Aorta (tissue), 5 donors: ENCODE measurements around the gene JAK1. TPM values are rescaled to one million over a fixed set of nuclear protein-coding genes. Genes with fewer than 3 reads are reported as not detected.

Source experiments
- ATAC-seq: fragments of 200-7000 bp; cut with Tn5 transposase; one replicate; pipeline ENCODE4 v1.9.1; 2022; ENCODE audit warnings: moderate library complexity; ENCODE audit not compliant: low FRiP score
- DNase-seq, 2 donors: peaks; one replicate each; pipeline ENCODE4 v3.0.0-alpha.2; 2020
- H3K27ac ChIP-seq, 2 donors: one replicate each; pipeline ENCODE4 v1.5.1; 2013; ENCODE audit warnings: low read length in 2 of 2, mild to moderate bottlenecking in 2 of 2, moderate library complexity in 2 of 2, control low read depth in 1 of 2, inconsistent platforms in 1 of 2, low read depth in 1 of 2
- H3K27me3 ChIP-seq, 2 donors: one replicate each; pipeline ENCODE4 v1.6.1; 2013; ENCODE audit warnings: control low read depth in 1 of 2, low read length in 1 of 2, mild to moderate bottlenecking in 1 of 2, moderate library complexity in 1 of 2; ENCODE audit not compliant: insufficient read depth in 2 of 2, control insufficient read depth in 1 of 2
- H3K36me3 ChIP-seq, 2 donors: one replicate each; pipeline ENCODE4 v1.6.1; 2013; ENCODE audit warnings: control low read depth in 1 of 2, low read length in 1 of 2, mild to moderate bottlenecking in 1 of 2; ENCODE audit not compliant: insufficient read depth in 2 of 2, control insufficient read depth in 1 of 2
- H3K4me1 ChIP-seq, 2 donors: one replicate each; pipeline ENCODE4 v1.6.1; 2013; ENCODE audit warnings: low read length in 2 of 2, control low read depth in 1 of 2, mild to moderate bottlenecking in 1 of 2, moderate library complexity in 1 of 2; ENCODE audit not compliant: insufficient read depth in 2 of 2, control insufficient read depth in 1 of 2
- H3K4me3 ChIP-seq, 2 donors: one replicate each; pipeline ENCODE4 v1.5.1; 2013; ENCODE audit warnings: low read length in 2 of 2, control low read depth in 1 of 2, mild to moderate bottlenecking in 1 of 2
- H3K9me3 ChIP-seq: one replicate; pipeline ENCODE4 v1.6.1; 2013; ENCODE audit warnings: mild to moderate bottlenecking, low read length; ENCODE audit not compliant: control insufficient read depth
- WGBS, 2 donors: extraction: QIAGEN DNeasy Blood & Tissue Kit; methylation state at CpG; one replicate each; pipeline ENCODE4 v1.1.7; 2013; 5-methylcytosine and 5-hydroxymethylcytosine counted together
- intact Hi-C, 2 donors: fragments of 100-400 bp; cut with DNase I; formaldehyde crosslinking; loops; one replicate each; pipeline versions ENCODE4 v1.14.2 to v1.15.0; 2022
- polyA plus RNA-seq, 2 donors: library from polyadenylated mRNA; stranded (reverse); fragments of 200-250 nt; gene quantifications; one replicate each; pipeline ENCODE4 v1.2.3, GENCODE V29; 2013
- total RNA-seq, 2 donors: library from RNA; stranded (reverse); fragmentation: NEBNext Ultra II Directional; extraction: Animal tissue kit (Norgen Biotek cat#: 25700); gene quantifications; one replicate each; pipeline ENCODE4 v1.2.1, GENCODE V29; 2021
- donor health status: healthy with polysubstance abuse.
- donor health status: Bipolar disorder and iron deficiency.
- donor health status: DM: no; HTN: no; CAD: no.
- donor health status: DM: no; HTN: no; CAD: no.
- donor health status: DM: yes; HTN: yes; CAD: no.

JAK1 gene
- total and polyA plus RNA-seq, 4 donors: 24.3 to 132 (median 74.6) TPM

DNA sequence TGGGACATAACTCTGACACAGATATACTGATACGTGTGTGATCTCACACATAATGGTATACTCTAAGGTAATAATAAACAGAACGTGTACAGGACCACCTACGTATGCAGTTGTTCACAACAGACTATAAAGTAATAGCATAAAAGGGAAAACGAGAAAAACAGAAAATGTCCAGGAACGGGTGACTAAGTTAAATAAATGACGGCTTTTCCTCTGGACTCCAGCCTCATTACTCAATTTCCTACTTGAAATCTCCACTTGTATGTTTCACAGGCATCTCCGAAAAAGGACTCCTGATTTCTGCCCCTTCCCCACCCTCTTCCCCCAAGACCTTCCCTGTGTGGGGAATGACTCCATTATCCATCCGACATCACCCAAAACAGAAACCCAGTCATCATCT lies 95.1 kb downstream of the JAK1 start:
- intact Hi-C loops: no loop called here
- no peaks in the 10 kb centered on the region for H3K4me1 ChIP-seq
- H3K4me3 ChIP-seq: no peak overlapping the region
- WGBS, 2 donors: 93 to 95% methylated on average over 8 of the region's 8 CpGs
- peaks cover 0 to 6% of the 10 kb centered on the region in 2 donors for H3K36me3 ChIP-seq
- ATAC-seq (no peak), DNase-seq (no peak)
- no peaks in the 10 kb centered on the region for H3K27me3 ChIP-seq
- H3K27ac ChIP-seq: no peak overlapping the region
- no peaks in the 10 kb centered on the region for H3K9me3 ChIP-seq

DNA sequence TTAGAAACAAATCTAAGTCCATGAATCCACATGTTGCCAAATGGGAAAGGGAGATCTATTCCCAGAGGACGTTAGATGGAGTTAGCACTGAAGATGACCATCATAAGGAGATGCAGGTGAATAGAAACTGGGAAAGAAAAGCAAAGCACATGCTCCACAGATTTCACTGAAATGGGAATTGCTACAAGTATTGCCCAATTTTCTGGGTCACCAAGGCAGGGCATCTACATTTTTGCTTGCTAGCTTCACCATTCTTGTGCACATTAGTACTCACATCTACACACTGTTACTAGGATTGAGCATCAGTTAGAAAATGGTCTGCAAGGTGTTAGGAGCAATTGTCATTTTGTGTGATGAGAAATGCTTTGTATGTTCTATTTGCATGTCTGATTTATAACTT lies 99.1 kb downstream of the JAK1 start:
- no peak overlapping the region for H3K27ac ChIP-seq
- ATAC-seq (no peak), DNase-seq (no peak)
- H3K9me3 ChIP-seq: no peaks in the 10 kb centered on the region
- H3K4me3 ChIP-seq: no peak overlapping the region
- WGBS, 2 donors: 85 to 88% methylated on average over 1 of the region's 1 CpG
- intact Hi-C loops: no loop called here
- H3K36me3 ChIP-seq: peaks cover 2 to 4% of the 10 kb centered on the region in 2 donors
- H3K4me1 ChIP-seq: no peaks in the 10 kb centered on the region
- H3K27me3 ChIP-seq: no peaks in the 10 kb centered on the region

DNA sequence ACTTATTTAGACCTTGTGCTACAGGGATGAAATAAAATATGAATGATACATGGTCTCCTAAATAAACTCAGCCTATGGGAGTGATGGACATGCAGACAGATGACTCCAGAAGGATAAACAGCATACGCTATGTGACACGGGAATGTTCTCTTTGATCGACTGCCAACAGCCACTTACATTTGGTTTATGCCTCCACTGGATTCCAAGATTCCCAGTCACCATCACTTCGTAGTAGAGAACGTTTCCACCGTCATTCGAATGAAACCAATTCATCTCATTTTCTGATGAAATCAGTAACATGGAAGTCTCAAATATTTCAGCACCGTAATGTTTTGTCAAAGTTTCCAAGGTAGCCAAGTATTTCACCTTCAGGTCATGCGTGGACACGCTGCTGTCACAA lies 99.7 kb downstream of the JAK1 start:
- Histone ChIP-seq H3K36me3 (peaks cover 2 to 4% of the 10 kb centered on the region in 2 donors), H3K4me1 (no peaks in the 10 kb centered on the region), H3K9me3 (no peaks in the 10 kb centered on the region), H3K27me3 (no peaks in the 10 kb centered on the region), H3K4me3 (no peak overlapping the region), H3K27ac (no peak overlapping the region)
- 77 to 83% methylated on average over 10 of the region's 10 CpGs for WGBS, 2 donors
- intact Hi-C loops: no loop called here
- ATAC-seq (no peak), DNase-seq (no peak)

DNA sequence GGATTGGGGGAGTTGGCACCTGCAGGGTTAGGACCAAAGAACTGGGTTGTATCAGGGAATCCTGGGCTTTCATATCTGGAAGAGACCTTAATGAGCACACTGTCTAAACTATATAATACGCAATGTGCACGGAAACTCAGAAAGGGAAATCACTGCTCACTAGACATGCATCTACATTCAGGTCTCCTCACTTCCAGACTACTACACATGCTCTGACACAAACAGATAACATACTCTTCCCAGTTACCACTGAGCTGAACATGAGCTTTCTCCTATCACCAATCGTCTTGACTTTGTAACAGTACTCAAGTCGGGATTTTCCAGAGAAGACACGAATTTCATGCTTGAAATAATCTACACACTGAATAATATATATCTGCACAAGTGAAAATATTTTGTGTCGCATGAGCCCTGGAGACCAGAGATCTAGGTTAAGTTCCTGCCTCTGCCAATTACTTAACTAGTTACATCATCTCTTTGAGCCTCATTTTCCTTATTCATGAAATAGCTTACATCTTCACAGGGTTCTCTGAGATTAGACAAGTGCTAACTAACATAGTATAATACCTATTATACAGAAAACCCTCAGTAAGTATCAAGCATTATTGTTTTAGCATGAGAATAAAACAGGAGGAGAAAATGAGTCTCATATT lies 101.1 kb downstream of the JAK1 start:
- Histone ChIP-seq H3K27me3 (no peaks in the 10 kb centered on the region), H3K4me3 (no peak overlapping the region), H3K4me1 (no peaks in the 10 kb centered on the region), H3K9me3 (no peaks in the 10 kb centered on the region), H3K27ac (no peak overlapping the region), H3K36me3 (peaks cover 2 to 4% of the 10 kb centered on the region in 2 donors)
- DNase-seq (no peak), ATAC-seq (no peak)
- WGBS, 2 donors: 93% methylated on average over 6 of the region's 6 CpGs
- intact Hi-C loops: no loop called here

- no peaks in the 10 kb centered on the region for H3K27me3 ChIP-seq
- H3K4me1 ChIP-seq: no peaks in the 10 kb centered on the region
- WGBS, 2 donors: 84 to 85% methylated on average over 14 of the region's 14 CpGs
- ATAC-seq: peak; percentile 67
- H3K4me3 ChIP-seq: no peak overlapping the region
- no peaks in the 10 kb centered on the region for H3K9me3 ChIP-seq
- peak in 1 of 2 donors; percentile 81 for DNase-seq
- H3K27ac ChIP-seq: no peak overlapping the region
- intact Hi-C loops: no loop called here
- H3K36me3 ChIP-seq: peaks cover 4 to 6% of the 10 kb centered on the region in 2 donors
Observed at GRCh38 chr1:64864018-64864940, 102.1 kb downstream of the JAK1 start.

DNA sequence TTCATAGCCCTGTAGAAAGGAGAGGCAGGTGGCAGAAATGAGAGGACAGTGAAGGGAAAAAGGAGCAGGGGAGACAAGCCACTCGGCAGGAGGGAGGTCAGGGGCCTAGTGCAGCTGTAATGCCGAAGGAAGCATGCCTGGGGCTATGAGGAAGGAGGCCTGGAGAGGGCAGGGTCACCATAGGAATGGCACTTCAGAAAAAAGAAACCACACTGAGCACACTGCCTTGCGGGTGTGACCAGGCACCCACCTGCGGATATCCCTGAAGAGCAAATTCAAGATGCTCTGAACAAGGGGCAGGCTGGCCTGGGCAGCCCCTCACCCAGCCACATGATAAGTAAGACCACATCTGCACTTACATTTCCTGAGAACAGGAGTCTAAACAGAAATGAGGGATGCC lies 104.7 kb downstream of the JAK1 start:
- intact Hi-C loops: no loop called here
- Histone ChIP-seq H3K9me3 (no peaks in the 10 kb centered on the region), H3K36me3 (peaks cover 4 to 15% of the 10 kb centered on the region in 2 donors), H3K27me3 (no peaks in the 10 kb centered on the region), H3K4me1 (no peaks in the 10 kb centered on the region), H3K27ac (no peak overlapping the region), H3K4me3 (no peak overlapping the region)
- ATAC-seq (no peak), DNase-seq (no peak)
- WGBS, 2 donors: 67 to 69% methylated on average over 4 of the region's 4 CpGs

DNA sequence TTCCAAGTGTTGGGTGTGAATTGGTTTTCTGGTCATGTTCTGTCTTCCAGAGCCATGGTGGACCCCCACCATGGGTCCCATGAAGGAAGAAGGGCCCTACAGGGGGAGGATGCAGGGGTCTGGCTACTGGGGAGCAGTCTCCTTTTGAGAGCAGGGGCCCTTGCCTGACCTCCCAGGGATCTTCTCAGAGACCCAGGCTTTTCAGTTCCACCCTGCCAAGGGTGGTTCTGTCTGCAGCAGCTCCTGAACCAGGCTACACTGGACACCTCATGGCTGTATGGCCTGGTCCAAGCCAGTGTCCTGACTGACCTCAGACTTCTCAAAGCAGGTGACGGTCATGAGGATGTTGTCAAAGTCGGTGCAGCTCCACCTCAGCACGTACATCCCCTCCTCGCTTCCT lies 109.0 kb downstream of the JAK1 start:
- Histone ChIP-seq H3K4me3 (no peak overlapping the region), H3K27ac (no peak overlapping the region), H3K36me3 (peaks cover 0 to 20% of the 10 kb centered on the region in 2 donors), H3K9me3 (no peaks in the 10 kb centered on the region), H3K27me3 (no peaks in the 10 kb centered on the region), H3K4me1 (no peaks in the 10 kb centered on the region)
- ATAC-seq: no peak
- DNase-seq: no peak
- intact Hi-C loops: no loop called here
- 91 to 96% methylated on average over 4 of the region's 4 CpGs for WGBS, 2 donors

DNA sequence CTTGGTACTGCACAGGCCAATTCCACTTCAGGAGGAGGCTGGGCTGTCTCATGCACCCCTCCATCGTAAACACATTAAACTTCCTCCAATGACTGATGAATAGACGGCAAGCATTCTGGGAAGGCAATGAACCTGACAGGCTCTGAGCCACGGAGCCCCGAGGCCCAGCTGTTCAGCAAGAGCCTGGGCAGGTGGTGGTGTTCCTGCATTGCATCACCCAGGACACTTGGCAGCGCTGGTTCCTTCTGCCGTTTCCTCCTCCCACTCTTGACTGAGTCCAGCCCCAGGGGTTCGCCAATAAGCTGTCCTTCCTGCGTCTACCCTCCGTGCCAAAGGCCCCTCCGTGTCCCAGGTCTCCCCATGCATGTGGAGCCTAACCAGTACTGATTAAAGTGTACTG lies 109.8 kb downstream of the JAK1 start:
- Histone ChIP-seq H3K36me3 (peaks cover 0 to 20% of the 10 kb centered on the region in 2 donors), H3K4me1 (no peaks in the 10 kb centered on the region), H3K27ac (no peak overlapping the region), H3K4me3 (no peak overlapping the region), H3K27me3 (no peaks in the 10 kb centered on the region), H3K9me3 (no peaks in the 10 kb centered on the region)
- intact Hi-C loops: no loop called here
- DNase-seq: no peak
- WGBS, 2 donors: 74 to 84% methylated on average over 10 of the region's 10 CpGs
- ATAC-seq: no peak

DNA sequence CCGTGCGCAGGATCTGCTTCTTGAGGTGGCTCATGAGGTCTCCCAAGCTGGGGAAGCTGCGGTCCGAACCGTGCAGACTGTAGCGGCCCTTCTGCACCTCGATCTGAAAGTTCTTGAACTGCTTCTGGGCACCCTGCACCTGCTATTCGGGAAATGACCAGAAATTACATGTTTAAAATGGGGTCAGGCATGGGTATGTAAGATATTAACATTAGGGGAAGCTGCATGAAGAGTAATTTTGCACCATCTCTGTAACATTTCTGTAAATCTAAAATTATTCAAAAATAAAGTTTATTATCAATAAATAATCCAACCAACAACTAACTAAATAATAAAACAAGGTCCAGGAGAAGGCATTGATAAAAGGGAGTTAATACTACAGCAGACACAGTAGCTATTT lies 110.8 kb downstream of the JAK1 start:
- H3K9me3 ChIP-seq: no peaks in the 10 kb centered on the region
- no peaks in the 10 kb centered on the region for H3K27me3 ChIP-seq
- no peak for ATAC-seq
- no peak overlapping the region for H3K4me3 ChIP-seq
- H3K36me3 ChIP-seq: peaks cover 0 to 20% of the 10 kb centered on the region in 2 donors
- DNase-seq: no peak
- 86 to 97% methylated on average over 8 of the region's 8 CpGs for WGBS, 2 donors
- no peak overlapping the region for H3K27ac ChIP-seq
- intact Hi-C loops: no loop called here
- no peaks in the 10 kb centered on the region for H3K4me1 ChIP-seq
